Loucy (cell line): ENCODE measurements around the gene CD3G.

Source experiments
- H2AFZ ChIP-seq: fragments of 200-600 bp; sonication (generic); 2 replicates; pipeline ENCODE4 v1.6.0; 2016; ENCODE audit warnings: antibody characterized with exemption, mild to moderate bottlenecking, low read length, moderate library complexity
- H3F3A ChIP-seq: fragments of 200-600 bp; 2 replicates; pipeline ENCODE4 v1.6.0; 2016; ENCODE audit warnings: antibody characterized with exemption, low read depth, mild to moderate bottlenecking
- H3K27me3 ChIP-seq: fragments of 200-600 bp; sonication (generic); 2 replicates; pipeline ENCODE4 v1.6.1; 2014; ENCODE audit warnings: low read length, mild to moderate bottlenecking; ENCODE audit not compliant: insufficient read depth, poor library complexity, severe bottlenecking
- H3K36me3 ChIP-seq: fragments of 200-600 bp; sonication (generic); 2 replicates; pipeline ENCODE4 v1.6.1; 2016; ENCODE audit warnings: low read length; ENCODE audit not compliant: insufficient read depth
- H3K4me1 ChIP-seq: fragments of 200-600 bp; sonication (generic); 2 replicates; pipeline ENCODE4 v1.5.1; 2014; ENCODE audit warnings: low read length, mild to moderate bottlenecking; ENCODE audit not compliant: insufficient read depth, poor library complexity, severe bottlenecking
- H3K4me2 ChIP-seq: fragments of 200-600 bp; sonication (generic); 2 replicates; pipeline ENCODE4 v1.6.0; 2014; ENCODE audit warnings: antibody characterized with exemption, low read length, low read depth, mild to moderate bottlenecking; ENCODE audit not compliant: poor library complexity, severe bottlenecking
- H3K4me3 ChIP-seq: fragments of 200-600 bp; sonication (generic); 2 replicates; pipeline ENCODE4 v1.5.1; 2014; ENCODE audit warnings: low read length, mild to moderate bottlenecking, mixed read lengths; ENCODE audit not compliant: poor library complexity, severe bottlenecking
- H3K79me2 ChIP-seq: fragments of 200-600 bp; sonication (generic); 2 replicates; pipeline ENCODE4 v1.6.1; 2014; ENCODE audit warnings: low read length; ENCODE audit not compliant: insufficient read depth
- H3K9ac ChIP-seq: fragments of 200-600 bp; sonication (generic); 2 replicates; pipeline ENCODE4 v1.6.0; 2014; ENCODE audit warnings: mild to moderate bottlenecking, low read depth, low read length, moderate library complexity; ENCODE audit not compliant: poor library complexity, severe bottlenecking
- H3K9me2 ChIP-seq: fragments of 200-600 bp; sonication (generic); replicated peaks from 2 replicates; pipeline ENCODE4 v1.6.1; 2016; ENCODE audit warnings: low read depth, low read length, mixed read lengths
- H3K9me3 ChIP-seq: fragments of 200-600 bp; sonication (generic); 2 replicates; pipeline ENCODE4 v1.6.1; 2014; ENCODE audit warnings: mild to moderate bottlenecking, antibody characterized with exemption, low read length, low read depth; ENCODE audit not compliant: insufficient read depth
- H4K20me1 ChIP-seq: fragments of 200-600 bp; sonication (generic); 2 replicates; pipeline ENCODE4 v1.6.0; 2014; ENCODE audit warnings: antibody characterized with exemption, low read length, mild to moderate bottlenecking; ENCODE audit not compliant: insufficient read depth, poor library complexity, severe bottlenecking
- CTCF ChIP-seq: fragments of 200-600 bp; sonication (generic); conservative IDR thresholded peaks from 2 replicates; pipeline ENCODE4 v1.5.1; 2014; ENCODE audit warnings: mild to moderate bottlenecking, antibody characterized with exemption, low read length
- EZH2phosphoT487 ChIP-seq: fragments of 200-600 bp; IDR thresholded peaks from 2 replicates; pipeline ENCODE4 v1.6.1; 2018; ENCODE audit warnings: antibody characterized with exemption, mild to moderate bottlenecking, moderate library complexity, borderline replicate concordance

The CD3G gene

GRCh38 chr11:118374729-118375128 is 30.6 kb downstream of the CD3G start:
- Histone ChIP-seq H4K20me1 (no peaks in the 10 kb centered on the region), H3K36me3 (peaks cover 61% of the 10 kb centered on the region; the same call in 1 of the 2 replicates), H3K4me1 (no peaks in the 10 kb centered on the region), H3K9me3 (no peaks in the 10 kb centered on the region), H3K9me2 (no peaks in the 10 kb centered on the region), H3K79me2 (no peaks in the 10 kb centered on the region), H2AFZ (no peak overlapping the region), H3K27me3 (no peaks in the 10 kb centered on the region), H3K9ac (no peak overlapping the region), H3F3A (no peaks in the 10 kb centered on the region), H3K4me2 (no peak overlapping the region), H3K4me3 (no peak overlapping the region)
- TF ChIP-seq EZH2phosphoT487 (no peak), CTCF (no peak)

- TF ChIP-seq CTCF, result no peak
- no peak for TF ChIP-seq EZH2phosphoT487
- Histone ChIP-seq H3K4me3 (no peak overlapping the region), H3K79me2 (no peaks in the 10 kb centered on the region), H3K4me2 (no peak overlapping the region), H3K9me2 (no peaks in the 10 kb centered on the region), H3K27me3 (no peaks in the 10 kb centered on the region), H3K4me1 (no peaks in the 10 kb centered on the region), H2AFZ (no peak overlapping the region), H3F3A (no peaks in the 10 kb centered on the region), H3K9ac (no peak overlapping the region), H3K36me3 (peaks cover 56% of the 10 kb centered on the region; the same call in 1 of the 2 replicates), H4K20me1 (no peaks in the 10 kb centered on the region), H3K9me3 (no peaks in the 10 kb centered on the region)
Measured at GRCh38 chr11:118375978-118376377, 31.8 kb downstream of the CD3G start.

- no peak overlapping the region for H3K4me3 ChIP-seq
- no peaks in the 10 kb centered on the region for H3K27me3 ChIP-seq
- H3F3A ChIP-seq, result no peaks in the 10 kb centered on the region
- no peak overlapping the region for H2AFZ ChIP-seq
- H3K9me2 ChIP-seq, result no peaks in the 10 kb centered on the region
- no peaks in the 10 kb centered on the region for H4K20me1 ChIP-seq
- H3K9ac ChIP-seq, result no peak overlapping the region
- no peaks in the 10 kb centered on the region for H3K9me3 ChIP-seq
- H3K4me1 ChIP-seq, result no peaks in the 10 kb centered on the region
- no peak overlapping the region for H3K4me2 ChIP-seq
- peaks cover 54% of the 10 kb centered on the region; the same call in 1 of the 2 replicates for H3K36me3 ChIP-seq
- no peaks in the 10 kb centered on the region for H3K79me2 ChIP-seq
- TF ChIP-seq CTCF (no peak), EZH2phosphoT487 (no peak)
Measured at GRCh38 chr11:118379497-118379896, 35.4 kb downstream of the CD3G start.
